ENCODE measurements around the gene MCC. TPM values are rescaled to one million over a fixed set of nuclear protein-coding genes. Genes with fewer than 3 reads are reported as not detected.
A peak's percentile ranks its signal among the peaks of the same experiment; 100 is the strongest.

The MCC gene
- total and polyA plus RNA-seq, 2 of the 4 experiments (the other 2 are of a cell fraction), result 5.0 to 20.6 TPM

DNA sequence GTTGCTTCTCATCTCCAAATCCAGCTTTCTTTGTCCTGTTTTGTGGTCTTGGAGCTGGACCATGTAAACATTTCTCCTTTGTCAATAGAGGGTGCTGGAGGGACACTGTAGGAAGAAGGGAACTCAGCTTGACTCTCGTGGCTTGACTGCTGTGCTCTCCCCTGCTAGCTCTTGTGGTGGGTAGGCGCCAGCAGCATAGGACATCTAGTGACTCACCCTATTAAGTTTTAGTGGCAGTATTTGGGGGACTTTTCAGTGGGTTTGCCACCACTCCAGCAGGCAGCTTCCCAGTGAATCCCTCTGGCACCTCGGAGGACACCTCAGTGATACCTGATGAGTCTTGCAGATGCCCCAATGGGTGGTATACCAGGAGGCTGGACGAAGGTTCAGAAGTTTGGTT lies 151.3 kb downstream of the MCC start:
- 0 out of 2 replicates have a peak overlapping the region, but pooled peaks have one; percentile 1 for H2BK120ac ChIP-seq (ENCODE audit: low read depth, low read length)
- H4K5ac ChIP-seq (ENCODE audit: low read depth, low read length), result no peak overlapping the region
- H3K27me3 ChIP-seq (ENCODE audit: control insufficient read depth, insufficient read depth, low read length), result no peaks in the 10 kb centered on the region
- peak; percentile 82 for ATAC-seq (ENCODE audit: low read depth)
- no peak overlapping the region for H3K14ac ChIP-seq (replicated peaks; ENCODE audit: low read depth, low read length)
- H3K4ac ChIP-seq (ENCODE audit: low read depth, low read length), result no peak overlapping the region
- H4K91ac ChIP-seq (ENCODE audit: insufficient read depth, low read depth, low read length), result no peak overlapping the region
- ChIA-PET POLR2A (ENCODE audit: unreplicated experiment) (no interaction called here), CTCF (interaction anchor here (0.5 to 1.8 kb wide), 11 partner anchors 19 to 1982 kb away, joined by 3 to 12 read pairs (median 3); partner anchors contain the start of gene YTHDC2)
- H3K18ac ChIP-seq (ENCODE audit: low read depth, low read length), result no peak overlapping the region
- H3K79me1 ChIP-seq (ENCODE audit: low read depth in 1 of 2, low read length in 2 of 2), result no peaks in the 10 kb centered on the region
- no peak overlapping the region for H2AK9ac ChIP-seq (replicated peaks; ENCODE audit: low read depth, low read length, poor library complexity)
- WGBS, 2 experiments (ENCODE audit: extremely low coverage in 2 of 2, insufficient read length in 1 of 2), result 71% methylated on average over 1 of the region's 4 CpGs; no CpG with 5 or more reads in 1 of the 2 experiments
- H3K9me1 ChIP-seq (ENCODE audit: insufficient read depth, low read length), result peaks cover 2% of the 10 kb centered on the region; the same call in 1 of the 2 replicates
- in situ Hi-C loops (cut with MboI; ENCODE audit: low sequenced_read_pairs), result no loop called here
- no peaks in the 10 kb centered on the region; the same call in 1 of the 2 replicates for H3K36me3 ChIP-seq (ENCODE audit: control insufficient read depth, insufficient read depth, low read length)
- no peak overlapping the region for H3K4me3 ChIP-seq (ENCODE audit: insufficient read depth, low read depth, low read length)
- BruUV-seq (replicated peaks), result no TSS peak
- intact Hi-C loops (cut with micrococcal nuclease), result loop anchor here (1.0 to 2.0 kb wide), 2 partner anchors 173 to 270 kb away; no protein-coding TSS in a partner anchor
- H3K56ac ChIP-seq (ENCODE audit: extremely low read depth, insufficient read depth, low read length), result no peak overlapping the region
- no peak overlapping the region for H2BK5ac ChIP-seq (ENCODE audit: low read depth, low read length, poor library complexity, severe bottlenecking)
- H3K27ac ChIP-seq (ENCODE audit: insufficient read depth, low read length), result no peak overlapping the region
- H2AK5ac ChIP-seq (ENCODE audit: low read depth, low read length), result no peak overlapping the region
- TF ChIP-seq POLR2A (IDR thresholded peaks at IDR 0.05; ENCODE audit: low read depth, low read length) (no peak), SMC3 (IDR thresholded peaks at IDR 0.05; ENCODE audit: low read depth, low read length) (peak; percentile 50), CEBPB (IDR thresholded peaks at IDR 0.05; ENCODE audit: low read depth, low read length) (no peak), RAD21 (IDR thresholded peaks at IDR 0.05; ENCODE audit: low read length) (peak; percentile 67)
- TF ChIP-seq, protein P1, sequence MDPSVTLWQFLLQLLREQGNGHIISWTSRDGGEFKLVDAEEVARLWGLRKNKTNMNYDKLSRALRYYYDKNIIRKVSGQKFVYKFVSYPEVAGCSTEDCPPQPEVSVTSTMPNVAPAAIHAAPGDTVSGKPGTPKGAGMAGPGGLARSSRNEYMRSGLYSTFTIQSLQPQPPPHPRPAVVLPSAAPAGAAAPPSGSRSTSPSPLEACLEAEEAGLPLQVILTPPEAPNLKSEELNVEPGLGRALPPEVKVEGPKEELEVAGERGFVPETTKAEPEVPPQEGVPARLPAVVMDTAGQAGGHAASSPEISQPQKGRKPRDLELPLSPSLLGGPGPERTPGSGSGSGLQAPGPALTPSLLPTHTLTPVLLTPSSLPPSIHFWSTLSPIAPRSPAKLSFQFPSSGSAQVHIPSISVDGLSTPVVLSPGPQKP (IDR thresholded peaks at IDR 0.05; ENCODE audit: borderline replicate concordance, low read depth, low read length), result no peak
- TF ChIP-seq, protein P2, sequence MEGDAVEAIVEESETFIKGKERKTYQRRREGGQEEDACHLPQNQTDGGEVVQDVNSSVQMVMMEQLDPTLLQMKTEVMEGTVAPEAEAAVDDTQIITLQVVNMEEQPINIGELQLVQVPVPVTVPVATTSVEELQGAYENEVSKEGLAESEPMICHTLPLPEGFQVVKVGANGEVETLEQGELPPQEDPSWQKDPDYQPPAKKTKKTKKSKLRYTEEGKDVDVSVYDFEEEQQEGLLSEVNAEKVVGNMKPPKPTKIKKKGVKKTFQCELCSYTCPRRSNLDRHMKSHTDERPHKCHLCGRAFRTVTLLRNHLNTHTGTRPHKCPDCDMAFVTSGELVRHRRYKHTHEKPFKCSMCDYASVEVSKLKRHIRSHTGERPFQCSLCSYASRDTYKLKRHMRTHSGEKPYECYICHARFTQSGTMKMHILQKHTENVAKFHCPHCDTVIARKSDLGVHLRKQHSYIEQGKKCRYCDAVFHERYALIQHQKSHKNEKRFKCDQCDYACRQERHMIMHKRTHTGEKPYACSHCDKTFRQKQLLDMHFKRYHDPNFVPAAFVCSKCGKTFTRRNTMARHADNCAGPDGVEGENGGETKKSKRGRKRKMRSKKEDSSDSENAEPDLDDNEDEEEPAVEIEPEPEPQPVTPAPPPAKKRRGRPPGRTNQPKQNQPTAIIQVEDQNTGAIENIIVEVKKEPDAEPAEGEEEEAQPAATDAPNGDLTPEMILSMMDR (conservative IDR thresholded peaks at IDR 0.05; ENCODE audit: low read depth, low read length), result peak; percentile 55
- H3K4me2 ChIP-seq (ENCODE audit: low read depth, low read length), result no peak overlapping the region
- no peak overlapping the region for H3K9ac ChIP-seq (ENCODE audit: low read depth, low read length)
- dilution Hi-C loops (cut with HindIII; ENCODE audit: low sequenced_read_pairs, unreplicated experiment), result no loop called here
- peaks cover 4% of the 10 kb centered on the region; the same call in 1 of the 2 replicates for H3K4me1 ChIP-seq (ENCODE audit: control insufficient read depth, insufficient read depth, low read length)
- no peak overlapping the region for H2BK15ac ChIP-seq (ENCODE audit: low read depth, low read length)
- peak overlapping the region; percentile 27 for H2AFZ ChIP-seq (replicated peaks; ENCODE audit: low read length, poor library complexity)
- peak; percentile 77 for DNase-seq
- H2BK20ac ChIP-seq (ENCODE audit: low read depth, low read length), result no peak overlapping the region
- H3K23ac ChIP-seq (ENCODE audit: low read depth, low read length), result no peak overlapping the region
- H3K9me3 ChIP-seq (ENCODE audit: control insufficient read depth, insufficient read depth, low read length), result no peaks in the 10 kb centered on the region
- no peak overlapping the region for H4K8ac ChIP-seq (ENCODE audit: low read depth in 2 of 2, low read length in 2 of 2)
- H4K20me1 ChIP-seq (ENCODE audit: insufficient read depth, low read length), result no peaks in the 10 kb centered on the region
